Naive thymus-derived CD4-positive, alpha-beta T cell (primary cell): ENCODE measurements around the gene IRGQ. TPM values are rescaled to one million over a fixed set of nuclear protein-coding genes. Genes with fewer than 3 reads are reported as not detected.

Source experiments
- ATAC-seq: fragments of 150-1000 bp; cut with Tn5 transposase; 2 replicates; pipeline ENCODE4 v1.10.0; 2021; ENCODE audit warnings: mild to moderate bottlenecking, moderate library complexity
- CTCF ChIA-PET: fragments of 350-600 bp; sonication (Branson Sonifier 250); formaldehyde crosslinking; loops from one replicate; lab custom pipeline; 2021; ENCODE audit warnings: antibody characterized with exemption; lab: Charles Lee
- POLR2A ChIA-PET: fragments of 350-600 bp; sonication (Branson Sonifier 250); formaldehyde crosslinking; loops from one replicate; lab custom pipeline; 2021; ENCODE audit warnings: antibody characterized with exemption, inconsistent platforms; lab: Charles Lee
- DNase-seq, 9 donors: peaks; one replicate each; pipeline versions ENCODE4 v3.0.0 to v3.0.0-alpha.2; 2020 to 2022; ENCODE audit warnings: mixed read lengths in 1 of 9
- H3K27ac ChIP-seq: one replicate; pipeline ENCODE4 v1.7.0; 2013; ENCODE audit warnings: mild to moderate bottlenecking, low read depth, low read length, moderate library complexity
- H3K27me3 ChIP-seq, 2 donors: one replicate each; pipeline ENCODE4 v1.7.0; 2013; ENCODE audit warnings: low read length in 2 of 2, mild to moderate bottlenecking in 2 of 2, moderate library complexity in 2 of 2; ENCODE audit not compliant: control insufficient read depth in 2 of 2, insufficient read depth in 2 of 2
- H3K36me3 ChIP-seq, 3 experiments: 1 replicate in 2 of 3; 2 replicates in 1 of 3; pipeline ENCODE4 v1.7.0; 2013; ENCODE audit warnings: low read length in 3 of 3, mild to moderate bottlenecking in 3 of 3, moderate library complexity in 1 of 3; ENCODE audit not compliant: insufficient read depth in 3 of 3, control insufficient read depth in 2 of 3
- H3K4me1 ChIP-seq, 2 donors: one replicate each; pipeline ENCODE4 v1.7.0; 2013; ENCODE audit warnings: low read length in 2 of 2, mild to moderate bottlenecking in 2 of 2, moderate library complexity in 1 of 2; ENCODE audit not compliant: control insufficient read depth in 2 of 2, insufficient read depth in 2 of 2
- H3K4me3 ChIP-seq: 2 replicates; pipeline ENCODE4 v1.7.0; 2013; ENCODE audit warnings: mild to moderate bottlenecking, low read length
- H3K9me3 ChIP-seq, 3 experiments: 1 replicate in 2 of 3; 2 replicates in 1 of 3; pipeline ENCODE4 v1.7.0; 2013; ENCODE audit warnings: low read length in 3 of 3; ENCODE audit not compliant: control insufficient read depth in 2 of 3
- H3K27ac Mint-ChIP-seq, 9 donors: one replicate each; pipeline ENCODE4 v1.8.0; 2020 to 2022; ENCODE audit warnings: mixed read lengths in 9 of 9, mild to moderate bottlenecking in 8 of 9, moderate library complexity in 5 of 9, inconsistent platforms in 2 of 9
- H3K27me3 Mint-ChIP-seq, 5 donors: one replicate each; pipeline ENCODE4 v1.8.0; 2021 to 2022; ENCODE audit warnings: mixed read lengths in 5 of 5, mild to moderate bottlenecking in 1 of 5
- H3K36me3 Mint-ChIP-seq, 5 donors: one replicate each; pipeline ENCODE4 v1.8.0; 2020 to 2022; ENCODE audit warnings: mixed read lengths in 5 of 5, mild to moderate bottlenecking in 3 of 5, inconsistent platforms in 1 of 5
- H3K4me1 Mint-ChIP-seq, 7 donors: one replicate each; pipeline ENCODE4 v1.8.0; 2020 to 2022; ENCODE audit warnings: mixed read lengths in 7 of 7, mild to moderate bottlenecking in 3 of 7, inconsistent platforms in 1 of 7
- H3K4me3 Mint-ChIP-seq, 10 donors: one replicate each; pipeline ENCODE4 v1.8.0; 2020 to 2022; ENCODE audit warnings: mild to moderate bottlenecking in 10 of 10, mixed read lengths in 10 of 10, moderate library complexity in 6 of 10, inconsistent platforms in 2 of 10
- H3K9me3 Mint-ChIP-seq, 11 donors: one replicate each; pipeline ENCODE4 v1.8.0; 2020 to 2022; ENCODE audit warnings: mixed read lengths in 11 of 11, mild to moderate bottlenecking in 4 of 11, inconsistent platforms in 1 of 11, moderate library complexity in 1 of 11
- intact Hi-C, 2 donors: fragments of 100-400 bp; cut with micrococcal nuclease; formaldehyde crosslinking; loops; one replicate each; pipeline ENCODE4 v1.15.1; 2023
- polyA plus RNA-seq, 2 donors: library from polyadenylated mRNA; unstranded; fragments of 300-500 nt; fragmentation: Illumina TruSeq; gene quantifications; one replicate each; pipeline ENCODE4 v1.2.3, GENCODE V29; 2021
- total RNA-seq, 6 experiments: library from RNA in 5 of 6; stranded (reverse) in 5 of 6; gene quantifications; 1 replicate in 5 of 6; 2 replicates in 1 of 6; pipeline ENCODE4 v1.2.3 and lab custom pipeline; 2021 to 2026

Gene IRGQ
- total and polyA plus RNA-seq, 7 experiments from 2014 or later, result 0.32 to 43.8 (median 13.7) TPM

GRCh38 chr19:43596842-43597461 is 1.0 kb upstream of the IRGQ start:
- Mint-ChIP-seq H3K27ac (peak overlapping the region; percentile 98 to 100 (median 100)), H3K27me3 (peaks cover 0 to 4% (median 0%) of the 10 kb centered on the region in 5 donors), H3K9me3 (peaks cover 0 to 5% (median 0%) of the 10 kb centered on the region in 11 donors), H3K4me3 (peak overlapping the region; percentile 84 to 98 (median 95)), H3K4me1 (peaks cover 27 to 47% (median 37%) of the 10 kb centered on the region in 7 donors), H3K36me3 (peaks cover 0 to 15% (median 4%) of the 10 kb centered on the region in 5 donors)
- ChIA-PET CTCF (interaction anchor here (1.1 to 5.5 kb wide), 5 partner anchors 22 to 213 kb away, joined by 3 to 122 read pairs (median 8); partner anchors contain the start of genes PINLYP and XRCC1), POLR2A (interaction anchor here (0.6 to 5.0 kb wide), 10 partner anchors 10 to 93 kb away, joined by 3 to 51 read pairs (median 4); partner anchors contain the start of genes PHLDB3, PINLYP and XRCC1)
- no peak for DNase-seq
- Histone ChIP-seq H3K4me1 (peaks cover 16 to 28% of the 10 kb centered on the region in 2 donors), H3K27ac (peak overlapping the region; percentile 95), H3K4me3 (peak overlapping the region; percentile 81), H3K36me3 (peaks cover 4 to 52% (median 6%) of the 10 kb centered on the region in 3 experiments), H3K9me3 (no peaks in the 10 kb centered on the region), H3K27me3 (no peaks in the 10 kb centered on the region)
- ATAC-seq, result no peak
- intact Hi-C loops, result loop anchor here (1.0 to 5.0 kb wide), 17 partner anchors 17 to 338 kb away; partner anchors contain the start of genes PINLYP (in 2 of the 2), SMG9 (in 2 of the 2), XRCC1 (in 2 of the 2) and ZNF428 (in 2 of the 2)

- Mint-ChIP-seq H3K4me1 (peaks cover 27 to 51% (median 41%) of the 10 kb centered on the region in 7 donors), H3K27me3 (peaks cover 0 to 4% (median 0%) of the 10 kb centered on the region in 5 donors), H3K27ac (peak overlapping the region; percentile 98 to 100 (median 100)), H3K9me3 (peaks cover 0 to 5% (median 0%) of the 10 kb centered on the region in 11 donors), H3K4me3 (peak overlapping the region; percentile 84 to 98 (median 95)), H3K36me3 (peaks cover 0 to 14% (median 6%) of the 10 kb centered on the region in 5 donors)
- H3K27ac ChIP-seq, result peak overlapping the region; percentile 95
- intact Hi-C loops, result loop anchor here in 1 of 2 donors (5.0 kb wide), 1 partner anchor 133 kb away; no protein-coding TSS in a partner anchor
- no peak for ATAC-seq
- H3K9me3 ChIP-seq, result no peaks in the 10 kb centered on the region
- peaks cover 4 to 42% (median 6%) of the 10 kb centered on the region in 3 experiments for H3K36me3 ChIP-seq
- DNase-seq, result peak in 1 of 9 donors; percentile 35
- ChIA-PET CTCF (interaction anchor here (0.6 to 5.5 kb wide), 13 partner anchors 11 to 214 kb away, joined by 3 to 122 read pairs (median 8); partner anchors contain the start of genes PINLYP and XRCC1), POLR2A (interaction anchor here (0.6 to 5.0 kb wide), 14 partner anchors 9 to 156 kb away, joined by 3 to 51 read pairs (median 5); partner anchors contain the start of genes PHLDB3, PINLYP, XRCC1 and ZNF575)
- H3K4me1 ChIP-seq, result peaks cover 16 to 28% of the 10 kb centered on the region in 2 donors
- peak overlapping the region; percentile 81 for H3K4me3 ChIP-seq
- H3K27me3 ChIP-seq, result no peaks in the 10 kb centered on the region
Observed at GRCh38 chr19:43595605-43595998, 332 bp downstream of the IRGQ start.

GRCh38 chr19:43594710-43595604 is 977 bp downstream of the IRGQ start:
- ChIA-PET CTCF (interaction anchor here (0.6 to 5.5 kb wide), 27 partner anchors 11 to 190 kb away, joined by 3 to 122 read pairs (median 5); partner anchors contain the start of genes PINLYP, XRCC1 and ZNF575), POLR2A (interaction anchor here (0.7 to 5.0 kb wide), 12 partner anchors 20 to 156 kb away, joined by 4 to 51 read pairs (median 6); partner anchors contain the start of genes PINLYP, XRCC1 and ZNF575)
- Mint-ChIP-seq H3K4me3 (peak overlapping the region; percentile 84 to 98 (median 95)), H3K27ac (peak overlapping the region; percentile 98 to 100 (median 100)), H3K9me3 (peaks cover 0 to 5% (median 0%) of the 10 kb centered on the region in 11 donors), H3K4me1 (peaks cover 27 to 55% (median 45%) of the 10 kb centered on the region in 7 donors), H3K27me3 (peaks cover 0 to 4% (median 0%) of the 10 kb centered on the region in 5 donors), H3K36me3 (peaks cover 0 to 14% (median 10%) of the 10 kb centered on the region in 5 donors)
- intact Hi-C loops, result loop anchor here (1.0 to 5.0 kb wide), 5 partner anchors 40 to 148 kb away; no protein-coding TSS in a partner anchor
- H3K4me3 ChIP-seq, result peak overlapping the region; percentile 81
- H3K4me1 ChIP-seq, result peaks cover 18 to 28% of the 10 kb centered on the region in 2 donors
- H3K27ac ChIP-seq, result peak overlapping the region; percentile 95
- H3K36me3 ChIP-seq, result peaks cover 4 to 38% (median 6%) of the 10 kb centered on the region in 3 experiments
- H3K27me3 ChIP-seq, result no peaks in the 10 kb centered on the region
- H3K9me3 ChIP-seq, result no peaks in the 10 kb centered on the region
- peak; percentile 72 for ATAC-seq
- peak; percentile 68 to 82 (median 76) for DNase-seq

- H3K9me3 Mint-ChIP-seq, result peaks cover 0 to 5% (median 0%) of the 10 kb centered on the region in 11 donors
- peaks cover 23 to 28% of the 10 kb centered on the region in 2 donors for H3K4me1 ChIP-seq
- peaks cover 32 to 60% (median 53%) of the 10 kb centered on the region in 7 donors for H3K4me1 Mint-ChIP-seq
- POLR2A ChIA-PET, result interaction anchor here (0.7 to 5.0 kb wide), 10 partner anchors 19 to 155 kb away, joined by 4 to 51 read pairs (median 6); partner anchors contain the start of genes PINLYP, XRCC1 and ZNF575
- no peak overlapping the region for H3K4me3 ChIP-seq
- CTCF ChIA-PET, result interaction anchor here (0.6 to 5.5 kb wide), 24 partner anchors 12 to 166 kb away, joined by 3 to 122 read pairs (median 6); partner anchors contain the start of genes PINLYP, XRCC1 and ZNF575
- H3K27me3 Mint-ChIP-seq, result peaks cover 0 to 4% (median 0%) of the 10 kb centered on the region in 5 donors
- no peaks in the 10 kb centered on the region for H3K27me3 ChIP-seq
- peaks cover under 1 to 30% (median 4%) of the 10 kb centered on the region in 3 experiments for H3K36me3 ChIP-seq
- DNase-seq (no peak), ATAC-seq (no peak)
- no peaks in the 10 kb centered on the region for H3K9me3 ChIP-seq
- peak overlapping the region; percentile 36 to 100 (median 88) for H3K27ac Mint-ChIP-seq
- H3K27ac ChIP-seq, result peak overlapping the region; percentile 95
- H3K4me3 Mint-ChIP-seq, result peak overlapping the region; percentile 2 to 97 (median 88)
- intact Hi-C loops, result loop anchor here (1.0 kb wide), 4 partner anchors 39 to 147 kb away; no protein-coding TSS in a partner anchor
- H3K36me3 Mint-ChIP-seq, result peaks cover 0 to 16% (median 10%) of the 10 kb centered on the region in 5 donors
Observed at GRCh38 chr19:43594081-43594697, 1.7 kb downstream of the IRGQ start.

GRCh38 chr19:43592800-43593350 is 3.1 kb downstream of the IRGQ start:
- Histone ChIP-seq H3K9me3 (no peaks in the 10 kb centered on the region), H3K27ac (no peak overlapping the region), H3K27me3 (no peaks in the 10 kb centered on the region), H3K36me3 (peaks cover 0 to 21% (median 0%) of the 10 kb centered on the region in 3 experiments), H3K4me3 (no peak overlapping the region), H3K4me1 (peaks cover 19 to 24% of the 10 kb centered on the region in 2 donors)
- ChIA-PET POLR2A (interaction anchor here (0.6 to 2.6 kb wide), 2 partner anchors 37 to 336 kb away, joined by 3 to 22 read pairs; no protein-coding TSS in a partner anchor), CTCF (interaction anchor here (5.5 kb wide), 1 partner anchor 38 kb away, joined by 122 read pairs; no protein-coding TSS in a partner anchor)
- Mint-ChIP-seq H3K36me3 (peaks cover 0 to 15% (median 6%) of the 10 kb centered on the region in 5 donors), H3K4me3 (peak overlapping the region in 4 of 10 donors; percentile 16 to 97 (median 54)), H3K9me3 (peaks cover 0 to 5% (median 0%) of the 10 kb centered on the region in 11 donors), H3K27ac (peak overlapping the region in 4 of 9 donors; percentile 61 to 88 (median 77)), H3K27me3 (peaks cover 0 to 4% (median 0%) of the 10 kb centered on the region in 5 donors), H3K4me1 (peaks cover 30 to 52% (median 47%) of the 10 kb centered on the region in 7 donors)
- intact Hi-C loops, result no loop called here
- no peak for DNase-seq
- ATAC-seq, result no peak
